Esophagus squamous epithelium (tissue), 4 donors: ENCODE results near the gene B3GALT4.

Experiments
- POLR2A ChIP-seq, 4 donors: fragments of 450-650 bp; IDR thresholded peaks; one replicate each; pipeline ENCODE4 v1.6.1; 2017; ENCODE audit warnings: antibody characterized with exemption in 4 of 4, mild to moderate bottlenecking in 4 of 4, moderate library complexity in 3 of 4
- TF ChIP-seq, protein P1 (sequence below), 6 experiments: fragments of 450-650 bp in 4 of 6; fragments of 200-600 bp in 2 of 6; sonication (generic) in 2 of 6; IDR thresholded peaks; one replicate each; pipeline ENCODE4 v1.5.1; 2016 to 2019; ENCODE audit warnings: antibody characterized with exemption in 6 of 6, mild to moderate bottlenecking in 4 of 6, moderate library complexity in 4 of 6

DNA sequence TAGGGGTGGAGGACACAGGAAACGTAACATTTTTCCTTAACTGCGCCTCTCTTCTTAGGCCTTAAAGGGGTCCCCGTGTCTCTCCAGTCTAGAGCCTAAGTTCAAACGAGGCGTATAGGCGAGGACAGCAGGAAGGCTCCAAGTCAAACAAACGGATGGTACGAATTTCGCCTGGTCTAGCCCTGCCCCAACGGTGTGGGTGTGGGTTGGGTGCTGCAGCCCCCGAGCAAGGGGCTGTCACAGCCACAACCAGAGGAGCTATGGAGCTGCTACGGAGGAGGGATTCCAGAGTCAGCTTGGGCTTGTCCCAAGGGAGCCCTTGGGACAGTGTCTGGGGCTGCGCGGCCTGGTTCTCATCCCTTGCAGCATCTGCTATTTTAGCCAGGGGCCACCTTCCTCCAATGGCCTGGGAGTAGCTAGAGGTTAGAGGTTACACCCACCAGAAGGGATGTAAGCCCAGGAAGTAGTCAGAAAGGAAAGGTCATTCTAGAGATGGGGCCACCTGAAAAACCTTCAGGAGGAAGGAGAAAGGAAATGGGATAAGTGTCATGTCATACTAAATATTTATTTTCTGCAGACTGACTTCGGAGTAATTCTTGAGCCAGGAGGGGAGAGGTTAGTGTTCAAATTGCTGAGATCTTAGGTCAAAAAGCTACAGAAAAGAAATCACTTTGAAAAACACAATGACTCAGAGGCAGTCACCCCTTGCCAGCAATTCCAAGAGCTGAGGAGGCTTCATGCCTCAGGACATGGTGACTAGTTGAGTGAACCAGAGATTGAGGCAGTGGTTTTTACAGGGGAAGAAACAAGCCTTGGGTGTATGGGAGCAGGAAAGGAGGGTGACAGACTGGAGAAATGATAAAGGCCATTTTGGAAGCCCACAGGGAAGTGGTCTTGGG lies 26.9 kb upstream of the B3GALT4 start:
- TF ChIP-seq, protein P1, sequence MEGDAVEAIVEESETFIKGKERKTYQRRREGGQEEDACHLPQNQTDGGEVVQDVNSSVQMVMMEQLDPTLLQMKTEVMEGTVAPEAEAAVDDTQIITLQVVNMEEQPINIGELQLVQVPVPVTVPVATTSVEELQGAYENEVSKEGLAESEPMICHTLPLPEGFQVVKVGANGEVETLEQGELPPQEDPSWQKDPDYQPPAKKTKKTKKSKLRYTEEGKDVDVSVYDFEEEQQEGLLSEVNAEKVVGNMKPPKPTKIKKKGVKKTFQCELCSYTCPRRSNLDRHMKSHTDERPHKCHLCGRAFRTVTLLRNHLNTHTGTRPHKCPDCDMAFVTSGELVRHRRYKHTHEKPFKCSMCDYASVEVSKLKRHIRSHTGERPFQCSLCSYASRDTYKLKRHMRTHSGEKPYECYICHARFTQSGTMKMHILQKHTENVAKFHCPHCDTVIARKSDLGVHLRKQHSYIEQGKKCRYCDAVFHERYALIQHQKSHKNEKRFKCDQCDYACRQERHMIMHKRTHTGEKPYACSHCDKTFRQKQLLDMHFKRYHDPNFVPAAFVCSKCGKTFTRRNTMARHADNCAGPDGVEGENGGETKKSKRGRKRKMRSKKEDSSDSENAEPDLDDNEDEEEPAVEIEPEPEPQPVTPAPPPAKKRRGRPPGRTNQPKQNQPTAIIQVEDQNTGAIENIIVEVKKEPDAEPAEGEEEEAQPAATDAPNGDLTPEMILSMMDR (IDR thresholded peaks at IDR 0.05), result no peak
- no peak for TF ChIP-seq POLR2A (IDR thresholded peaks at IDR 0.05)
